Osteocyte (in vitro differentiated cells): ENCODE data around the gene MDP1. TPM values are rescaled to one million over a fixed set of nuclear protein-coding genes. Genes with fewer than 3 reads are reported as not detected.

Source experiments
- DNase-seq: peaks from one replicate; pipeline ENCODE4 v3.0.0; 2021; ENCODE audit warnings: mixed read lengths; ENCODE audit not compliant: unreplicated experiment; ENCODE audit errors: extremely low spot score
- H3K27ac Mint-ChIP-seq: one replicate; pipeline ENCODE4 v1.8.0; 2021; ENCODE audit warnings: mild to moderate bottlenecking, mixed read lengths; ENCODE audit not compliant: unreplicated experiment
- H3K27me3 Mint-ChIP-seq: one replicate; pipeline ENCODE4 v1.8.0; 2021; ENCODE audit warnings: mixed read lengths; ENCODE audit not compliant: unreplicated experiment
- H3K36me3 Mint-ChIP-seq: one replicate; pipeline ENCODE4 v1.8.0; 2021; ENCODE audit warnings: mixed read lengths; ENCODE audit not compliant: unreplicated experiment
- H3K4me1 Mint-ChIP-seq: one replicate; pipeline ENCODE4 v1.8.0; 2021; ENCODE audit warnings: mixed read lengths; ENCODE audit not compliant: unreplicated experiment
- H3K4me3 Mint-ChIP-seq: one replicate; pipeline ENCODE4 v1.8.0; 2021; ENCODE audit warnings: mild to moderate bottlenecking, moderate library complexity, mixed read lengths; ENCODE audit not compliant: unreplicated experiment
- H3K9me3 Mint-ChIP-seq: one replicate; pipeline ENCODE4 v1.8.0; 2021; ENCODE audit warnings: mixed read lengths; ENCODE audit not compliant: unreplicated experiment
- CTCF ChIP-seq: fragments of 200-600 bp; sonication (generic); IDR thresholded peaks from 2 replicates; pipeline ENCODE4 v1.5.0; 2021; ENCODE audit warnings: antibody characterized with exemption, mild to moderate bottlenecking, moderate library complexity
- total RNA-seq: library from RNA; stranded (reverse); gene quantifications from 2 replicates; pipeline ENCODE4 v1.2.1, GENCODE V29; 2021

MDP1 gene
- total RNA-seq, 1 donor from 2014 or later = 25.4 TPM

- Mint-ChIP-seq H3K9me3 (no peaks in the 10 kb centered on the region), H3K36me3 (peaks cover 22% of the 10 kb centered on the region), H3K4me3 (no peak overlapping the region), H3K27ac (no peak overlapping the region), H3K4me1 (no peaks in the 10 kb centered on the region), H3K27me3 (no peaks in the 10 kb centered on the region)
- DNase-seq = no peak
- no peak for TF ChIP-seq CTCF
Measured at GRCh38 chr14:24177891-24178290, 38.0 kb downstream of the MDP1 start.

- Mint-ChIP-seq H3K4me3 (no peak overlapping the region), H3K9me3 (no peaks in the 10 kb centered on the region), H3K4me1 (no peaks in the 10 kb centered on the region), H3K27ac (no peak overlapping the region), H3K36me3 (peaks cover 19% of the 10 kb centered on the region), H3K27me3 (no peaks in the 10 kb centered on the region)
- no peak for TF ChIP-seq CTCF
- DNase-seq = no peak
Measured at GRCh38 chr14:24177041-24177825, 38.6 kb downstream of the MDP1 start.

GRCh38 chr14:24176599-24176998, 39.3 kb downstream of the MDP1 start:
- no peaks in the 10 kb centered on the region for H3K9me3 Mint-ChIP-seq
- H3K4me3 Mint-ChIP-seq = no peak overlapping the region
- peaks cover 19% of the 10 kb centered on the region for H3K36me3 Mint-ChIP-seq
- TF ChIP-seq CTCF = no peak
- no peaks in the 10 kb centered on the region for H3K27me3 Mint-ChIP-seq
- no peak for DNase-seq
- no peak overlapping the region for H3K27ac Mint-ChIP-seq
- no peaks in the 10 kb centered on the region for H3K4me1 Mint-ChIP-seq

- Mint-ChIP-seq H3K9me3 (no peaks in the 10 kb centered on the region), H3K4me1 (peaks cover 4% of the 10 kb centered on the region), H3K4me3 (no peak overlapping the region), H3K27me3 (no peaks in the 10 kb centered on the region), H3K36me3 (peaks cover 17% of the 10 kb centered on the region), H3K27ac (no peak overlapping the region)
- TF ChIP-seq CTCF = no peak
- DNase-seq = no peak
Measured at GRCh38 chr14:24172871-24173281, 43.0 kb downstream of the MDP1 start.

GRCh38 chr14:24172261-24172860, 43.5 kb downstream of the MDP1 start:
- Mint-ChIP-seq H3K36me3 (peaks cover 21% of the 10 kb centered on the region), H3K4me3 (peak overlapping the region; percentile 10), H3K27ac (no peak overlapping the region), H3K27me3 (no peaks in the 10 kb centered on the region), H3K4me1 (peaks cover 4% of the 10 kb centered on the region), H3K9me3 (no peaks in the 10 kb centered on the region)
- no peak for DNase-seq
- no peak for TF ChIP-seq CTCF
